Lung microvascular endothelial cell (primary cell): ENCODE measurements around the gene B4GALT2. TPM values are rescaled to one million over a fixed set of nuclear protein-coding genes. Genes with fewer than 3 reads are reported as not detected.

Experiments
- DNase-seq, 2 donors: peaks; one replicate each; pipeline versions ENCODE4 v3.0.0 to v3.0.0-alpha.2; 2010; ENCODE audit warnings: low read depth in 2 of 2
- total RNA-seq: library from RNA; depleted of rRNA; stranded (reverse); fragments of >200 nt; gene quantifications from 2 replicates; pipeline ENCODE4 v1.2.1, GENCODE V29; 2014

The B4GALT2 gene
- total RNA-seq, 1 donor from 2014 or later, result 41.9 TPM

GRCh38 chr1:44029260-44029910 is 50.4 kb downstream of the B4GALT2 start:
- DNase-seq, result peak in 1 of 2 donors; percentile 11

- peak; percentile 74 to 85 for DNase-seq
These were observed 51.0 kb downstream of the B4GALT2 start for GRCh38 chr1:44029911-44030604.

DNA sequence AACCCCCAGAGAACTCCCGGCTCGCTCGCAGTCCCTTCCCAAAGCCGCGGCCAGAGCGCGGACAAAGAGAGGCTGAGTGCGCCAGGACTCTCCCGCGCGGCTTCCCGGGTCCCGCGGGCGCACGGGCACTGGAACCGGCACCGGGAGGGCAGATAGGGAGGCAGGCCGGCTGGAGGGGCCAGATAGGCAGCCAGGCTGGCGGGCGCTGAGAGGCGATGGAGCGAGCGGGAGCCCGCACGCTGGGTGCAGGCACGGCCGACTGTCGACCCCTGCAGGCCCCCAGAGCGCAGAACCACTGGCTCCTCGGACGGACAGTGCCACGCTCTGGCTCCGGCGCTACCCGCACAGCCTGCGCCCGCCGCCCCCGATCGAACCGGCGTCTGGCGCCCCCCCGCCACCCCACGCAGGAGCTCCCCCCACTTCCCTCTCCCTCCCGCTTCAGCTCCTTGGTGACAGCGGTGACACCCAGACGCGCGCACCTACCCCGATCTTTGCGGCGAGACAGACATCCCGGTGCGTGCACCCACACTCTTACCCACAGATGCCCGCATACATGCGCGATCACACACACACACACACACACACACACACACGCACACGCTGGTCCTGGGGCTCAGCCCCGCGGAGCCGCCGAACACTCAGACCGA is 51.7 kb downstream of the B4GALT2 start:
- DNase-seq, result peak; percentile 60 to 61

DNA sequence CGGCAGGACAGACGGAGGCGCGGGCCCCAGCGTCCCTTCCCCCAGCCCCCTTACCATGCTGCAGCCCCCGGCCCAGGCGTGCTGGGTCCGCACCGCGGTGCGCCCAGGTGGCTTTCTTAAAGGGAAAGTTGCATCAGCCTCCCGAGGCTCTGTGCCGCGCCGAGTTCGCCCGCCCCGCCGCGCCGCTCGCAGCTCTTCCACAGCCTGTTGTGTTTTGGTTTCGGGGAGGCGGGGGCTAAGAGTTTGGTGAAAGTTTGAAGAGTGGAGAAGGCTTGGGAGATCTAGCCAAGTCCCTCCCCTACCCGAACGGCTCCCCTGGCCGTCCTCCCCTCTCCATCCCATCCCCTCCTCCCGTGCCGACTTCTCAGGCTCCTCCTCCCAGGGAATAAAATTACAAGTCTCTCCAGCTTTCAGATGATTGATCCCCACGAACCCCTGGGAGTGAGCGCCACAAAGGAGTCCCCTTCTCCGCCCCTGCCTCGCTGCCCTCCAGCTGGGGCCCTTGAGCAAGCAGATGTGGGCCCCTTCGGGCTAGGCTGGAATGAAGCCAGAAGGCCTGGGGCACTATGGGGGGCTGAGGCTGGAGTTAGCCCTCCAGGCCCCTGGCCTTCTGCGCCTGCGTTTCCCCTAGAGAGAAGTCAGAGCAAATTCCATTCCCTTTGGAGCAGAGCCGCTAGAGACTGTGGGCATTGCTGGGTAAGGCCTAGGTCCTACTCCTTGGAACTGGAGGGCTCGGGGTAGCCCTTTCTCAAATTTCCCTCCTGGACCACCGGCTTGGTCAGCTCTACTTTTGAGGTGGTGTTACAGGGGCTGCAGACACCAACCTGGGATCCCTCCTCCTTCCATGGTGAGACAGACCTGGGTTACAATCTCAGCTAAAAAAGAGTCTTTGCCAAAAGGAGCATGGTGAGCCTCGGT is 52.5 kb downstream of the B4GALT2 start, which contains the start of gene SLC6A9:
SLC6A9 (minus strand) TSS at position 211 of the 918 bp plus-strand sequence. CDS start 7,185 bp downstream, outside the sequence.
- DNase-seq, result peak; percentile 11 to 12

- DNase-seq, result no peak
These were observed 53.3 kb downstream of the B4GALT2 start for GRCh38 chr1:44032170-44032790.

DNA sequence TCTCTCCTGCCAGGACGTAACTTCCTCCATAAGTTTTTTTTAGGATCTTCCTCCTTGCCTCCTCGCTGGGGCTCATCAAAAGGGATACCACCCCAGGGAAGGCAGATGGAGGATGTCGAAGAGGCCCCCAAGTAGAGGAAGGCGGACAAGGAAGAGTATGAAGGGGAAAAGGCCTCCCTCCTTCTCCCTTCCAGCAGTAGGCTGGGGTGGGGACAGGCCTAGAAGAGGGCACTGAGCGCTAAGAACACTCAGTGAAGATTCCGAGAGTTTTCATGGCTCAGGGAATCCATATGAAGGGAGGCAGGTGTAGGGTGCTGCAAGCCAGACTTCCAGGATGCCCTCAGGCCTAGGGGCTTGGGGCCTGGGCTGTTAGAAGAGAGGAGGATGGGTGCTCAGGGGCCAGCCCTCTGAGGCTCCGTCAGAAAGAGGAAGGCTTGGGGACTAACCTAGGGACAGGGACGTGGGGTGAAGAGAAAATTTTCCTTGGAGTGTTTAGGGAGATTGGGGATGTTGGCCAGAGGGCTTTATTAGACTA is 54.1 kb downstream of the B4GALT2 start:
- DNase-seq, result no peak

DNA sequence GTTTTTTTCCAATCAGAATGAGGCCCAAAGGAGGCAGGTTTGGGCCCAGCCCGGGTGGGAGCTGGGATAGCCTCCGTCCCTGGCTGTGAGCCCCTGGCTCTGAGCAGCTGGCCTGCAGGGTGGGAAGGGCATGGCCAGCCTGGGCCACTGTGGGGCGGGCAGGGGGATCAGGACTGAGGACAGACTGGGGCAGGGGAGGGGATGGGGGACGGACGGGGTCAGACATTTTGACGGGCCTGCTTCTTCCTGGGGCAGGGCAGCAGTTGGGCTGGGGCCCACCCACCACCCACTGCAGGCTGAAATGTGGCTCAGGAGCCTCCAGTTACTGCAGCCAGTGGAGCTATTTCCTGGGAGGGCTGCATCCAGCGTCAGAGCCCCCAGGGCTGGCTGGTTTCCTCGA is 54.7 kb downstream of the B4GALT2 start:
- no peak for DNase-seq

GRCh38 chr1:44034423-44034822 is 55.4 kb downstream of the B4GALT2 start:
- no peak for DNase-seq

GRCh38 chr1:44034976-44035716 is 56.1 kb downstream of the B4GALT2 start:
- DNase-seq, result no peak

DNA sequence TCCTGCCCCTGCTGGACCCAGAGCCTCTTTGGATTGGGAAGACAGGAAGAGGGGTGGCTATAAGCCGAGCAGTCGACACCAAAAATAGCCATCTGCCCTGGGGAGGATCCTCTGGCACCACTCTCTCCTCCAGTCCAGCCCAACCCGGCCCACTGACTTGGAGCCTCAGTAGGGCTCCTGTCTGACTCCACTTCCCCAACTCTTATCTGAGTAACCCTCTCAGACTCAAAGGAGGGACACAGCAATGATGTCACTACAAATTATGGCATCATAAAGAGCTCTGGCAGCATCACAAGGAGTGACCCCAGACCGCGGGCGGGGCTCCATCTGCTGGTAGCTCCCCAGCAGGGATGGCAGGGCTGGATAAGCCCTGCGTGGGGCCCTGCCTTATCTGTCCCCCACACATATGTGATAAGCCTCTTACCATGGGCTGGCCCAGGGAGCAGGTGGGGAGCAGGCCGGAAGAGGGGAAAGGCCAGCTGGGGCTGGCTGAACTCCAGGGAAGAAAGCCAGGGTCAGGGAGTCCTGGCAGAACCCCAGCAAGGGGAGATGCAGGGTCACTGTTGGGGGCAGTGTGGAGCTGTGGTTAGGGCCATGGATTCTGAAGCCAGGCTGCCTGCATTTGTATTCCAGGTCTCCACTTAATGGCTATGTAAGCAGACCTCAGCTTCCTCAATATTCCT is 56.9 kb downstream of the B4GALT2 start:
- no peak for DNase-seq

DNA sequence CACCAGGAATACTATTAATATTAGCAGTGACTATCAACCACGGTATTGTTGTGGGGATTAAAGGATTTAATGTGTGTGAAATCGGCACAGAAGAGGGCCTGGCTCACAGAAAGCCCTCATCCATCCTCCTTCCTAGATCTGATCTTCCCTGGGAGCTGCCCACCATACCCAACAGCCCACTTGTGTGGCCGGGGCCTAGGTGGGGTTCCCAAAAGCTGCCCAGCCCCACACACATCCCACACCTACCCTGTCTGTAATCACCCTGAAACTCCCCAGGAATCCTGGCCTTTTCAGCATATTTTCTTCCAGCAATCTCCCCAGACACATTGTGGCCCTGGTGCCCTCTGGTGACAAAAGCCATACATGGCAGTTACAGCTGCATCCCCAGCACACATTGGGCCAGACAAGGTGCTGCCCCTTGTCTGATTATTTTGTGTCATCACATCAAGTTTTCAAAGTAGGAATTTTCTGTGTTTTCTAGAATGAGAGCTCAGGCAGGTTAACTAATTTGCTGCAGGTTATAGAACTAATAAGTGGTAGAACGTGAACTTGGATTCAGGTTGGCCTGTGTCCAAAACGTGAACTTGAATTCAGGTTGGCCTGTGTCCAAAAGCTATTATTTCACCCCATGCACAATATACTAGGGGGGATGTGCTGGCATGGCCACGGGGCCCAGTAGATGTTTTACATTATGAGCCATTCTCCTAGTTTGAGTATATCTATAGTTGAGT is 57.6 kb downstream of the B4GALT2 start:
- peak; percentile 70 to 81 for DNase-seq

- DNase-seq, result no peak
These were observed 58.1 kb downstream of the B4GALT2 start for GRCh38 chr1:44037154-44037553.

GRCh38 chr1:44038876-44039657 is 60.1 kb downstream of the B4GALT2 start:
- DNase-seq, result no peak

DNA sequence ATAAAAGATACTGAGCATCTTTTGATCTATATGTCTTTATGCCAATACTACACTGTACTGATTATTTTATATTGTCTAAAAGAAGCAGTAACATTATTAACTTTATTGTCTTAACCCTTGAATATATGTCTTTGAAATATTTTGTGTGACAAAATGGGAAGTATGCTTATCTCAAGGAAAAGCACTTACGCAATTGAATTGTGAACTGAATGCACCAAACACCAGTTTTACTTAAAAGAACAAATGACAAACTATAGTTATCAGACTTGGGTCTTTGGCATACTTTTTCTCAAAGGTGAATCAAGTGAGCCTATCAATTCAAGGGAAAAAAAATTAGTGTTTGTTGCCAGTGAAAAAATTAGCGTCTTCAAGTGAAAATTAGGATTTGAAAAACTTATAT is 61.4 kb downstream of the B4GALT2 start:
- no peak for DNase-seq
